Measurements from ENCODE around the gene SHC3.

The SHC3 gene

GRCh38 chr9:89165880-89166279 lies 12.7 kb downstream of the SHC3 start:
- DNase-seq (ENCODE audit: low read depth): peak; percentile 64
- no peak overlapping the region for H3K4me3 ChIP-seq (ENCODE audit: control insufficient read depth, low read depth, low read length)
- TF ChIP-seq CTCF (conservative IDR thresholded peaks at IDR 0.05; ENCODE audit: control insufficient read depth, insufficient read depth, low read depth, low read length): no peak

DNA sequence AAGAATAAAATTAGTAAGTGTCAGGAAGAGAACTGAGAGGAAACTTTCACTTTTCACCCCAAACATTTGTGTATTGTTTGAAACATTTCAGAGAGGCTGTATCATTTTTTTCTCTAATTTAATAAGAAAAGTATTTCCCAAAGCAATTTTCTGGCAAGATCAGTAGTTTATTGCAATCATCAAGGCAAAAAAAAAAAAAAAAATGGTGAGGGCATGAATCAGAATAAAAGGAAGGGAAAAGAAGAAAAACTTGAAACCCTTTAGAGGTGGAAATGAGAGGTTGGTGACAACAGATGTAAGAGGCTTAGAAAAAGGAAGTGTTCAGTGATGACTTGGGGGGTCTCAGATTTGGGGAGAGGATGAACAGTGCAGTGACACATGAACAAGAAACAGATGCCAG lies 13.3 kb downstream of the SHC3 start:
- no peak overlapping the region for H3K4me3 ChIP-seq (ENCODE audit: control insufficient read depth, low read depth, low read length)
- no peak for DNase-seq (ENCODE audit: low read depth)
- no peak for TF ChIP-seq CTCF (conservative IDR thresholded peaks at IDR 0.05; ENCODE audit: control insufficient read depth, insufficient read depth, low read depth, low read length)

DNA sequence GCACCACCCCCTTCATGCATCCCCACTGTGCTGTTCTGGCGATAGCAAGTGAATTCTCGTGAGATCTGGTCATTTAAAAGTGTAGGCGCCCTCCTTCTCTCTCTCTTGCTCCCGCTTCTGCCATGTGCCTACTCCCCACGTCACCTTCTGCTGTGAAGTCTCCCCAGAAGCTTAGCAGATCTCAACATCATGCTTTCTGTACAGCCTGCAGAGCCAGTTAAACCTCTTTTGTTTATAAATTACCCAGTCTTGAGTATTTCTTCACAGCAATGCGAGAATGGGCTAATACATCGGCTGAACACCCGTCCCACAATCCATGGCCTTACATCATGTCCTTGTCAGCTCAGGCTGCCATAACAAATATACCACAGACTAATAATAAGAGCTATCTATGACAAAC lies 17.4 kb downstream of the SHC3 start:
- TF ChIP-seq CTCF (conservative IDR thresholded peaks at IDR 0.05; ENCODE audit: control insufficient read depth, insufficient read depth, low read depth, low read length): no peak
- no peak overlapping the region for H3K4me3 ChIP-seq (ENCODE audit: control insufficient read depth, low read depth, low read length)
- no peak for DNase-seq (ENCODE audit: low read depth)

- no peak for TF ChIP-seq CTCF (conservative IDR thresholded peaks at IDR 0.05; ENCODE audit: control insufficient read depth, insufficient read depth, low read depth, low read length)
- no peak overlapping the region for H3K4me3 ChIP-seq (ENCODE audit: control insufficient read depth, low read depth, low read length)
- DNase-seq (ENCODE audit: low read depth): no peak
Observed at GRCh38 chr9:89160806-89161205, 17.8 kb downstream of the SHC3 start.

DNA sequence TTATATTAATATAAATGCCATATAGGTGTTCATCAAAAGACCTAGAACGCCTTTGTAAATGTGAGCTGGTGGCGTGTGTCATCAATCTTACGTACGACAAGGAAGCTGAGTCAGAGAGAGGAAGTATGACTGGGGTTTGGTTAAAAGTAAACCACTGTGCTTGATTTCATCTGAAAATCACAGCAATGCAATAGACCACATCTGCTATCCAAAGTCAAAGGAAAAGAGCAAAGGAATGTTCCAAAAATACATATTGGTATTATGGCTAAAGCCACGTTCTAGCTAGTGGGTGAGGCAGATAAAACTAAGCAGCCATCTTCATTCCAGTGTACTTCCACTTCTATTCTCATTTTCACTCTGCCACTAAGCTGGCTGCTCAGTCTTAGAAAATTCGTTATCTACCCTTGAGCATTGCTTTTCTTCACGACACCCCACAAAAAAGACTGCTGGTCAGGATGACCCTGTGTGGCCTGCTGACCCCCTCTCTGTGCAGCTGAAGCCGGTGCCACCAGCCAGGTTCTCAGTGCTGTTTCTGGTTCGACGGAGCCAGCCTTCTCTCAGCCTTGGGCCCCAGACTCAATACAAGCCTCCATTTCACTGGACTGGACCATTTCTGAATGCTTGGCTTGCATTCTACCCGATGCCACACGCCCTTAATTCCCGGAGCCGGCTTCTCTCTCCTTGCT lies 23.8 kb downstream of the SHC3 start:
- TF ChIP-seq CTCF (conservative IDR thresholded peaks at IDR 0.05; ENCODE audit: control insufficient read depth, insufficient read depth, low read depth, low read length): no peak
- peak; percentile 92 for DNase-seq (ENCODE audit: low read depth)
- H3K4me3 ChIP-seq (ENCODE audit: control insufficient read depth, low read depth, low read length): no peak overlapping the region

GRCh38 chr9:89154218-89154617 lies 24.4 kb downstream of the SHC3 start:
- no peak for DNase-seq (ENCODE audit: low read depth)
- H3K4me3 ChIP-seq (ENCODE audit: control insufficient read depth, low read depth, low read length): no peak overlapping the region
- TF ChIP-seq CTCF (conservative IDR thresholded peaks at IDR 0.05; ENCODE audit: control insufficient read depth, insufficient read depth, low read depth, low read length): no peak

All from fibroblast of mammary gland (primary cell).